ENCODE results near the gene FUBP3. TPM values are rescaled to one million over a fixed set of nuclear protein-coding genes. Genes with fewer than 3 reads are reported as not detected.
"Not testable (repeated sequence)": the region's sequence is repeated elsewhere in the genome, so short reads cannot be mapped to it uniquely, and the experiment has no call there.

The FUBP3 gene
- total RNA-seq, 4 donors from 2014 or later: 47.6 to 62.0 (median 52.4) TPM

DNA sequence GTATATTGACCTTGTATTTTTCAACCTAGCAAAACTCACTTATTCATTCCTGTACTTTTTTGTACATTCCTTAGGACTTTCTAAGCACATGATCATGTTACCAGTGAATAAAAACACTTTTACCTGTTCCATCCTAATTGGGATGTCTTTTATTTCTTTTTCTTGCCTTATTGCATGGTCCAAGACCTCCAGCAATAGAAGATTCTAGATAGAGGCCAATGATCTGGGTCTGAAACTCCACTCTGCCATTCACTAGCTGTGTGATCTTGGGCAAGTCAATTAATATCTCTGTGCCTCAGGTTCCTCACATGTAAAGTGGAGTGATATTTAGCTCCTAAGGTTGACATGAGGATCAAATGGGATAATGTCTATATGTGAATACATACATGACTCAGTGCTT, 105.7 kb downstream of the FUBP3 start:
- no peak for ATAC-seq
- H3K4me1 ChIP-seq: peaks cover 0 to 24% (median 10%) of the 10 kb centered on the region in 3 donors

DNA sequence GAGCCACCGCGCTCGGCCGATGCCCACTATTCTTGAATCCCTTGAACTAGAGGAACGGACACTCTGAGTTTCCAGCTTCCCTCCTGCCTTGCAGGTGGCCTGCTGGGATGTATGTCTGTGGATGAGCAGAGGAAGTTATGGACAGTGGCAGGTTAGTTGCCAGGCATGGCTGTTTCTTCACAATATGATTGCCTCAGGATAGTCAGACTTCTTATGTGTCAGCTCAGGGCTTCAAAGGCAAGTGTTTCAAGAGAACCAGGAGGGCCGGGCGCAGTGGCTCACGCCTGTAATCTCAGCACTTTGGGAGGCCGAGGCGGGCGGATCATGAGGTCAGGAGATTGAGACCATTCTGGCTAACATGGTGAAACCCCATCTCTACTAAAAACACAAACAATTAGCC, 106.6 kb downstream of the FUBP3 start:
- not testable (repeated sequence) for H3K27ac ChIP-seq, ATAC-seq, H3K36me3 ChIP-seq, H3K27me3 ChIP-seq, H3K4me3 ChIP-seq, H3K9me3 ChIP-seq
- WGBS, 2 donors (ENCODE audit: low coverage in 1 of 2): 97 to 100% methylated on average over 1 to 5 of the region's 11 CpGs
- H3K4me1 ChIP-seq: peaks cover 0 to 26% (median 7%) of the 10 kb centered on the region in 3 donors

More for the DNA sequence above, 105.7 kb downstream of the FUBP3 start:
- Histone ChIP-seq H3K36me3 (no peaks in the 10 kb centered on the region), H3K4me3 (no peak overlapping the region), H3K27me3 (peaks cover 11% of the 10 kb centered on the region), H3K27ac (no peak overlapping the region), H3K9me3 (peaks cover 0 to 7% (median 0%) of the 10 kb centered on the region in 3 donors)
- TF ChIP-seq, protein P1, sequence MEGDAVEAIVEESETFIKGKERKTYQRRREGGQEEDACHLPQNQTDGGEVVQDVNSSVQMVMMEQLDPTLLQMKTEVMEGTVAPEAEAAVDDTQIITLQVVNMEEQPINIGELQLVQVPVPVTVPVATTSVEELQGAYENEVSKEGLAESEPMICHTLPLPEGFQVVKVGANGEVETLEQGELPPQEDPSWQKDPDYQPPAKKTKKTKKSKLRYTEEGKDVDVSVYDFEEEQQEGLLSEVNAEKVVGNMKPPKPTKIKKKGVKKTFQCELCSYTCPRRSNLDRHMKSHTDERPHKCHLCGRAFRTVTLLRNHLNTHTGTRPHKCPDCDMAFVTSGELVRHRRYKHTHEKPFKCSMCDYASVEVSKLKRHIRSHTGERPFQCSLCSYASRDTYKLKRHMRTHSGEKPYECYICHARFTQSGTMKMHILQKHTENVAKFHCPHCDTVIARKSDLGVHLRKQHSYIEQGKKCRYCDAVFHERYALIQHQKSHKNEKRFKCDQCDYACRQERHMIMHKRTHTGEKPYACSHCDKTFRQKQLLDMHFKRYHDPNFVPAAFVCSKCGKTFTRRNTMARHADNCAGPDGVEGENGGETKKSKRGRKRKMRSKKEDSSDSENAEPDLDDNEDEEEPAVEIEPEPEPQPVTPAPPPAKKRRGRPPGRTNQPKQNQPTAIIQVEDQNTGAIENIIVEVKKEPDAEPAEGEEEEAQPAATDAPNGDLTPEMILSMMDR (IDR thresholded peaks at IDR 0.05): no peak
- TF ChIP-seq EP300 (IDR thresholded peaks at IDR 0.05) (no peak), POLR2A (IDR thresholded peaks at IDR 0.05) (no peak), POLR2AphosphoS5 (IDR thresholded peaks at IDR 0.05) (no peak)

DNA sequence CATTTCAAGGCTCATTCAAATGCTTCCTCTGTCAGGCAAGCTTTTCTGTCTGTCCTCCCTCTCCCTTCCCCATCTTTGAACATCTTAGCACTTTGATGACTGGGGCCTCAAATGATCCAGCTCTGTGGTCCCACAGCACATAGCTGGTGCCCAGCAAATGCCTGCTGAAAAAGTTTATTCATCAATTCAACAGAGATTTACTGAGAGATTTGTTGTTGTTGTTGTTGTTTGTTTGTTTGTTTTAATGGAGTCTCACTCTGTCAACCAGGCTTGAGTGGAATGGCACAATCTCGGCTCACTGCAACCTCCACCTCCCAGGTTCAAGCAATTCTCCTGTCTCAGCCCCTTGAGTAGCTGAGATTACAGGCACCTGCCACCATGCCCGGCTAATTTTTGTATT, 108.2 kb downstream of the FUBP3 start:
- WGBS, 2 donors (ENCODE audit: low coverage in 1 of 2): 83% methylated on average over 1 of the region's 2 CpGs; no CpG with 5 or more reads in 1 of the 2 donors

More for the DNA sequence above, 108.2 kb downstream of the FUBP3 start:
- peaks cover 0 to 7% (median 0%) of the 10 kb centered on the region in 3 donors for H3K9me3 ChIP-seq
- no peak for ATAC-seq
- H3K27ac ChIP-seq: no peak overlapping the region
- H3K4me1 ChIP-seq: peaks cover 0 to 17% (median 0%) of the 10 kb centered on the region in 3 donors
- TF ChIP-seq POLR2A (IDR thresholded peaks at IDR 0.05) (no peak), EP300 (IDR thresholded peaks at IDR 0.05) (no peak), POLR2AphosphoS5 (IDR thresholded peaks at IDR 0.05) (no peak)
- TF ChIP-seq, protein P1 (IDR thresholded peaks at IDR 0.05): no peak
- H3K36me3 ChIP-seq: no peaks in the 10 kb centered on the region
- no peak overlapping the region for H3K4me3 ChIP-seq
- H3K27me3 ChIP-seq: no peaks in the 10 kb centered on the region

Small RNA genes within 50 kb of the gene (small RNA-seq; reads per million reads assigned to genes)
- 0 reads per million in 4 donors for gene MIR6856

Other genes starting within 250 kb of the FUBP3 start
- 100 to 1,000 TPM in 1 of 4 donors, 10 to 100 TPM in 3; 46.7 to 131 (median 94.4) TPM for gene ASS1, start 134.6 kb upstream of the FUBP3 start, total RNA-seq
- not detected for gene PRDM12, start 85.0 kb downstream of the FUBP3 start, total RNA-seq
- gene EXOSC2, start 114.2 kb downstream of the FUBP3 start, total RNA-seq: 10 to 100 TPM; 15.9 to 32.3 (median 26.8) TPM

Measured in gastroesophageal sphincter (tissue), 4 donors.